GM12878 (cell line): ENCODE results near the gene ERAL1. TPM values are rescaled to one million over a fixed set of nuclear protein-coding genes. Genes with fewer than 3 reads are reported as not detected.

Source experiments
- ATAC-seq: fragments of 200-7000 bp; cut with Tn5 transposase; 3 replicates; pipeline ENCODE4 v1.9.1; 2020; ENCODE audit warnings: mild to moderate bottlenecking, moderate library complexity
- BruUV-seq: library from RNA; stranded (reverse); fragments of 400-500 nt; replicated peaks from 2 replicates; lab custom pipeline; 2021; lab: Mats Ljungman, UMichigan
- CTCF ChIA-PET: fragments of 300-600 bp; sonication (Branson Sonifier 250); formaldehyde crosslinking; extraction: SDS; loops from one replicate; lab custom pipeline; 2021; ENCODE audit warnings: inconsistent platforms; lab: Yijun Ruan, JAX
- POLR2A ChIA-PET: fragments of 350-600 bp; formaldehyde crosslinking; extraction: SDS; loops from one replicate; lab custom pipeline; 2021; ENCODE audit warnings: inconsistent platforms; lab: Charles Lee
- RAD21 ChIA-PET: fragments of 300-600 bp; sonication (Branson Sonifier 250); formaldehyde crosslinking; loops from one replicate; lab custom pipeline; 2023; ENCODE audit warnings: antibody characterized with exemption; ENCODE audit not compliant: unreplicated experiment; lab: Charles Lee
- SMC1A ChIA-PET: fragments of 300-600 bp; sonication (Branson Sonifier 250); formaldehyde crosslinking; loops from one replicate; lab custom pipeline; 2023; ENCODE audit not compliant: unreplicated experiment, uncharacterized antibody; lab: Charles Lee
- DNase-seq: peaks from one replicate; pipeline ENCODE4 v3.0.0-alpha.2; 2011; ENCODE audit warnings: low read depth, low spot score
- FAIRE-seq: peaks from 3 replicates; lab custom pipeline; 2011; peaks lifted over from hg19 to GRCh38; lab: Jason Lieb, UNC
- H2AFZ ChIP-seq: 2 replicates; pipeline ENCODE4 v1.6.0; 2011; ENCODE audit warnings: low read depth, low read length, control low read depth; ENCODE audit not compliant: control insufficient read depth
- H3K27ac ChIP-seq: 2 replicates; pipeline ENCODE4 v1.5.1; 2011; ENCODE audit warnings: control low read depth; ENCODE audit not compliant: control insufficient read depth, insufficient read depth
- H3K27me3 ChIP-seq, 2 experiments: replicated peaks in 1 of 2; 2 replicates each; pipeline versions ENCODE4 v1.6.0 to v1.6.1; 2011; ENCODE audit warnings: low read length in 1 of 2; ENCODE audit not compliant: control insufficient read depth in 2 of 2, insufficient read depth in 2 of 2
- H3K36me3 ChIP-seq, 2 experiments: 2 replicates each; pipeline ENCODE4 v1.5.1; 2011; ENCODE audit warnings: low read length in 1 of 2; ENCODE audit not compliant: control insufficient read depth in 2 of 2, insufficient read depth in 2 of 2
- H3K4me1 ChIP-seq: 2 replicates; pipeline ENCODE4 v1.6.1; 2011; ENCODE audit warnings: mild to moderate bottlenecking, low read length, moderate library complexity, mixed read lengths; ENCODE audit not compliant: control insufficient read depth, insufficient read depth
- H3K4me2 ChIP-seq: 2 replicates; pipeline ENCODE4 v1.6.0; 2011; ENCODE audit warnings: control low read depth; ENCODE audit not compliant: control insufficient read depth, insufficient read depth
- H3K4me3 ChIP-seq: fragments of 200-600 bp; sonication (generic); 2 replicates; pipeline ENCODE4 v1.5.1; 2016
- H3K79me2 ChIP-seq: 2 replicates; pipeline ENCODE4 v1.6.0; 2011; ENCODE audit warnings: low read length; ENCODE audit not compliant: control insufficient read depth, insufficient read depth
- H3K9ac ChIP-seq: 2 replicates; pipeline ENCODE4 v1.8.0; 2011; ENCODE audit warnings: low read length, control low read depth, mixed read lengths; ENCODE audit not compliant: control insufficient read depth, insufficient read depth
- H3K9me3 ChIP-seq: replicated peaks from 3 replicates; pipeline ENCODE4 v1.5.1; 2011; ENCODE audit warnings: mild to moderate bottlenecking, low read length; ENCODE audit not compliant: control insufficient read depth, insufficient read depth
- H4K20me1 ChIP-seq: 2 replicates; pipeline ENCODE4 v1.6.0; 2011; ENCODE audit not compliant: control insufficient read depth, insufficient read depth
- CBX3 ChIP-seq: fragments of 200-600 bp; sonication (generic); IDR thresholded peaks from 2 replicates; pipeline ENCODE4 v1.6.1; 2016; ENCODE audit warnings: low read depth, borderline replicate concordance
- CHD1 ChIP-seq: IDR thresholded peaks from 2 replicates; pipeline ENCODE4 v1.6.1; 2012; ENCODE audit warnings: low read depth, low read length, improper control_type of control experiment
- CHD4 ChIP-seq: fragments of 200-600 bp; sonication (generic); IDR thresholded peaks from 2 replicates; pipeline ENCODE4 v1.6.1; 2016; ENCODE audit warnings: mild to moderate bottlenecking
- CREM ChIP-seq: IDR thresholded peaks from 2 replicates; pipeline ENCODE4 v1.6.1; 2014; ENCODE audit warnings: antibody characterized with exemption, low read depth
- EGR1 ChIP-seq, 2 experiments: IDR thresholded peaks; 1 replicate in 1 of 2; 2 replicates in 1 of 2; pipeline ENCODE4 v1.6.1; 2011 to 2012; ENCODE audit warnings: low read depth in 2 of 2, low read length in 2 of 2, borderline replicate concordance in 1 of 2, mild to moderate bottlenecking in 1 of 2, moderate library complexity in 1 of 2
- EZH2 ChIP-seq: IDR thresholded peaks from 2 replicates; pipeline ENCODE4 v1.6.1; 2012; ENCODE audit warnings: low read depth, mild to moderate bottlenecking, control low read depth, inconsistent platforms, low read length, borderline replicate concordance; ENCODE audit not compliant: control insufficient read depth
- FOXK2 ChIP-seq: fragments of 450-650 bp; IDR thresholded peaks from 2 replicates; pipeline ENCODE4 v1.6.1; 2017; ENCODE audit warnings: mild to moderate bottlenecking, moderate library complexity
- FOXM1 ChIP-seq: IDR thresholded peaks from 2 replicates; pipeline ENCODE4 v1.6.1; 2012; ENCODE audit warnings: low read depth, mild to moderate bottlenecking, inconsistent platforms, low read length, moderate library complexity
- GABPA ChIP-seq: IDR thresholded peaks from 2 replicates; pipeline ENCODE4 v1.6.1; 2014; ENCODE audit warnings: antibody characterized with exemption, low read depth, mild to moderate bottlenecking, inconsistent platforms
- HCFC1 ChIP-seq: fragments of 150-350 bp; IDR thresholded peaks from 2 replicates; pipeline ENCODE4 v1.6.1; 2014; ENCODE audit warnings: low read length
- HDAC6 ChIP-seq: fragments of 200-600 bp; sonication (generic); IDR thresholded peaks from one replicate; pipeline ENCODE4 v1.8.0; 2017; ENCODE audit warnings: antibody characterized with exemption; ENCODE audit not compliant: unreplicated experiment
- KDM1A ChIP-seq: fragments of 200-600 bp; sonication (generic); IDR thresholded peaks from 2 replicates; pipeline ENCODE4 v1.6.1; 2016; ENCODE audit warnings: borderline replicate concordance
- MYC ChIP-seq: IDR thresholded peaks from 2 replicates; pipeline ENCODE4 v1.6.1; 2011; ENCODE audit warnings: mild to moderate bottlenecking, low read length, moderate library complexity, inconsistent platforms; ENCODE audit not compliant: insufficient read depth, insufficient replicate concordance, insufficient read length, severe bottlenecking
- RAD21 ChIP-seq: IDR thresholded peaks from 2 replicates; pipeline ENCODE4 v1.6.1; 2011; ENCODE audit warnings: mild to moderate bottlenecking, low read depth, low read length, moderate library complexity; ENCODE audit not compliant: insufficient read depth
- SP1 ChIP-seq: IDR thresholded peaks from one replicate; pipeline ENCODE4 v1.6.1; 2011; ENCODE audit warnings: low read depth, low read length
- SREBF1 ChIP-seq: IDR thresholded peaks from 2 replicates; pipeline ENCODE4 v1.6.1; 2012; ENCODE audit warnings: mild to moderate bottlenecking, low read length
- SREBF2 ChIP-seq: IDR thresholded peaks from 2 replicates; pipeline ENCODE4 v1.6.1; 2012; ENCODE audit warnings: mild to moderate bottlenecking, low read length
- TCF12 ChIP-seq: IDR thresholded peaks from 2 replicates; pipeline ENCODE4 v1.6.1; 2011; ENCODE audit warnings: low read depth, mild to moderate bottlenecking, low read length
- ZNF207 ChIP-seq: fragments of 450-650 bp; IDR thresholded peaks from 2 replicates; pipeline ENCODE4 v1.6.1; 2014; ENCODE audit warnings: antibody characterized with exemption, mild to moderate bottlenecking, borderline replicate concordance
- WGBS: methylation state at CpG from one replicate; pipeline ENCODE4 v1.1.6; 2016; ENCODE audit warnings: low lambda C conversion rate; ENCODE audit not compliant: insufficient replicate concordance, insufficient coverage; ENCODE audit errors: missing lambda C conversion rate; 5-methylcytosine and 5-hydroxymethylcytosine counted together
- in situ Hi-C: fragments of 300-500 bp; cut with MboI; formaldehyde crosslinking; loops from 9 replicates; pipeline ENCODE4 v1.14.3; 2018; ENCODE audit warnings: mixed read lengths
- intact Hi-C: fragments of 100-400 bp; cut with micrococcal nuclease; formaldehyde crosslinking; loops from one replicate; pipeline ENCODE4 v1.14.2; 2022; ENCODE audit not compliant: unreplicated experiment
- polyA plus RNA-seq, 11 experiments: library from polyadenylated mRNA; depleted of rRNA in 4 of 11; unstranded in 6 of 11; stranded (reverse) in 5 of 11; fragments of >200 nt; fragmentation: Nextera tagmentation in 4 of 11; fragmentation: Illumina TruSeq in 1 of 11; extraction: Ambion mirVana in 4 of 11; extraction: Trizol in 1 of 11; gene quantifications; 1 replicate in 1 of 11; 2 replicates in 10 of 11; pipeline versions ENCODE4 v1.2.1 to v1.2.3, GENCODE V29; 2011 to 2016; ENCODE audit warnings: inconsistent platforms in 2 of 11, missing spikeins in 2 of 11, low read depth in 1 of 11
- total RNA-seq, 4 experiments: library from RNA; depleted of rRNA in 3 of 4; stranded (reverse); fragments of >200 nt in 3 of 4; fragmentation: Illumina TruSeq in 1 of 4; extraction: Trizol in 1 of 4; gene quantifications; 2 replicates each; pipeline versions ENCODE4 v1.2.1 to v1.2.3, GENCODE V29; 2013 to 2021
- TF ChIP-seq, protein P1 (sequence below): fragments of 450-650 bp; IDR thresholded peaks from 2 replicates; pipeline ENCODE4 v1.6.1; 2017; ENCODE audit warnings: mild to moderate bottlenecking, low read depth, inconsistent platforms; ENCODE audit not compliant: poor library complexity, severe bottlenecking
- TF ChIP-seq, protein P2 (sequence below): fragments of 450-650 bp; IDR thresholded peaks from 2 replicates; pipeline ENCODE4 v1.6.1; 2017; ENCODE audit warnings: borderline replicate concordance

ERAL1 gene
- total and polyA plus RNA-seq, 10 of the 15 experiments (the other 5 are each of a cell fraction or from before 2014, with no cell fraction given): 27.7 to 175 (median 104) TPM

DNA sequence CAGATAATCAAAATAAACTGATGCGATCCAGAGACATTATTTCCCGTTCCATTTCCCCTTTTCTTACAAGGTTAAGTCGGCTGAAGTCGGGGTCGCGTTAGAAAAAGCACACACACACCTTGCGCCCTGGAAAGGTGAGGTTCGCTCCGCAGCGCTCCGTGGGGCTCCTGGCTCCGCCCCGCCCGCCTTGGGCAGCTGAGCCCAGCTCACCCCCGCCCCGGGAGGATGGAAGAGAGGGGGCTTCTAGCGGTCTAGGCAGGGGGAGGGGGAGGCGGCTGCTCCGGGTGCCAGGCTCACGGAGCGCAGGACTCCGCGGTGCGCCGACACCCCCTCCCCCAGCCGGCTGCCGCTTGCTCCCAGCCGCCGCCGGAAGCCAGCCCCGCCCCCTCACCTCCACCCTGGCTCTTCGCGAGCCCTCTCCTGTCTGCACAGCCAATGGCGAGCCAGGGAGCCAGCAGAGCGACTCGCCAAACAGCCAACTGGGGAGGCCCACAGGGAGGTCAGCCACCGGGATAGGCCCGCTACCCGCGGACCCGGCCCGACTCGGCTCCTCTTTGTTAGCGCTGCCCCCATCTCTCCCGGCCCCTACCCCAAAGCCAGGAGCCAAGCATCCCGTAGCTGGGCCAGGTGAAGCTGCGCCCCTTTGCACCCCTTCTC is 42.6 kb upstream of the ERAL1 start:
- H2AFZ ChIP-seq: peak overlapping the region; percentile 92
- no peaks in the 10 kb centered on the region for H4K20me1 ChIP-seq
- ChIA-PET CTCF (interaction anchor here (1.1 to 4.8 kb wide), 5 partner anchors 36 to 141 kb away, joined by 3 to 40 read pairs (median 3); no protein-coding TSS in a partner anchor), SMC1A (interaction anchor here (0.6 to 3.6 kb wide), 9 partner anchors 9 to 90 kb away, joined by 3 to 13 read pairs (median 4); partner anchors contain the start of genes FAM222B, FLOT2 and TLCD1), POLR2A (interaction anchor here (0.6 to 1.7 kb wide), 5 partner anchors 30 to 445 kb away, joined by 3 to 6 read pairs (median 3); partner anchors contain the start of genes FAM222B and NEK8), RAD21 (interaction anchor here (1.0 to 2.5 kb wide), 3 partner anchors 30 to 85 kb away, joined by 6 to 23 read pairs (median 14); partner anchors contain the start of gene FAM222B)
- H3K4me1 ChIP-seq: peaks cover 18% of the 10 kb centered on the region
- ATAC-seq (peak; percentile 100), FAIRE-seq (peak; percentile 56), DNase-seq (peak; percentile 78)
- peaks cover 18% of the 10 kb centered on the region for H3K79me2 ChIP-seq
- BruUV-seq: no TSS peak
- peaks cover 0 to 3% of the 10 kb centered on the region in 2 experiments; a peak in 1 of 4 replicates for H3K36me3 ChIP-seq
- in situ Hi-C loops: no loop called here
- peak overlapping the region; percentile 67 for H3K9ac ChIP-seq
- WGBS: 2% methylated on average over 27 of the region's 47 CpGs
- peak overlapping the region; percentile 74 for H3K27ac ChIP-seq
- peak overlapping the region; percentile 75 for H3K4me3 ChIP-seq
- peak overlapping the region; percentile 84 for H3K4me2 ChIP-seq
- no peaks in the 10 kb centered on the region for H3K27me3 ChIP-seq
- no peaks in the 10 kb centered on the region for H3K9me3 ChIP-seq
- intact Hi-C loops: no loop called here
- TF ChIP-seq HCFC1 (no peak), GABPA (peak; percentile 76), FOXK2 (no peak), CBX3 (no peak), SREBF1 (no peak), EZH2 (no peak), FOXM1 (no peak), SREBF2 (no peak), MYC (no peak), ZNF207 (no peak), HDAC6 (no peak), KDM1A (no peak), CHD4 (no peak), SP1 (peak; percentile 98), CREM (no peak), CHD1 (no peak), RAD21 (no peak), TCF12 (no peak), EGR1 (IDR thresholded peaks at IDR 0.05; ENCODE audit: borderline replicate concordance in 1 of 2, low read depth in 2 of 2, low read length in 2 of 2) (peak in 1 of 2 experiments; percentile 66; a peak in 1 of 3 replicates)
- TF ChIP-seq, protein P1, sequence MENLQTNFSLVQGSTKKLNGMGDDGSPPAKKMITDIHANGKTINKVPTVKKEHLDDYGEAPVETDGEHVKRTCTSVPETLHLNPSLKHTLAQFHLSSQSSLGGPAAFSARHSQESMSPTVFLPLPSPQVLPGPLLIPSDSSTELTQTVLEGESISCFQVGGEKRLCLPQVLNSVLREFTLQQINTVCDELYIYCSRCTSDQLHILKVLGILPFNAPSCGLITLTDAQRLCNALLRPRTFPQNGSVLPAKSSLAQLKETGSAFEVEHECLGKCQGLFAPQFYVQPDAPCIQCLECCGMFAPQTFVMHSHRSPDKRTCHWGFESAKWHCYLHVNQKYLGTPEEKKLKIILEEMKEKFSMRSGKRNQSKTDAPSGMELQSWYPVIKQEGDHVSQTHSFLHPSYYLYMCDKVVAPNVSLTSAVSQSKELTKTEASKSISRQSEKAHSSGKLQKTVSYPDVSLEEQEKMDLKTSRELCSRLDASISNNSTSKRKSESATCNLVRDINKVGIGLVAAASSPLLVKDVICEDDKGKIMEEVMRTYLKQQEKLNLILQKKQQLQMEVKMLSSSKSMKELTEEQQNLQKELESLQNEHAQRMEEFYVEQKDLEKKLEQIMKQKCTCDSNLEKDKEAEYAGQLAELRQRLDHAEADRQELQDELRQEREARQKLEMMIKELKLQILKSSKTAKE: no peak
- TF ChIP-seq, protein P2, sequence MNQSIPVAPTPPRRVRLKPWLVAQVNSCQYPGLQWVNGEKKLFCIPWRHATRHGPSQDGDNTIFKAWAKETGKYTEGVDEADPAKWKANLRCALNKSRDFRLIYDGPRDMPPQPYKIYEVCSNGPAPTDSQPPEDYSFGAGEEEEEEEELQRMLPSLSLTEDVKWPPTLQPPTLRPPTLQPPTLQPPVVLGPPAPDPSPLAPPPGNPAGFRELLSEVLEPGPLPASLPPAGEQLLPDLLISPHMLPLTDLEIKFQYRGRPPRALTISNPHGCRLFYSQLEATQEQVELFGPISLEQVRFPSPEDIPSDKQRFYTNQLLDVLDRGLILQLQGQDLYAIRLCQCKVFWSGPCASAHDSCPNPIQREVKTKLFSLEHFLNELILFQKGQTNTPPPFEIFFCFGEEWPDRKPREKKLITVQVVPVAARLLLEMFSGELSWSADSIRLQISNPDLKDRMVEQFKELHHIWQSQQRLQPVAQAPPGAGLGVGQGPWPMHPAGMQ: no peak
